IMR-90 (cell line): ENCODE measurements around the gene STARD13. TPM values are rescaled to one million over a fixed set of nuclear protein-coding genes. Genes with fewer than 3 reads are reported as not detected.
A peak's percentile ranks its signal among the peaks of the same experiment; 100 is the strongest.

Experiments
- ATAC-seq: fragments of 200-7000 bp; cut with Tn5 transposase; 2 replicates; pipeline ENCODE4 v1.9.1; 2020; ENCODE audit warnings: low read depth, mild to moderate bottlenecking, moderate library complexity
- BruUV-seq: library from RNA; stranded (reverse); fragments of 400-500 nt; replicated peaks from 2 replicates; lab custom pipeline; 2021; lab: Mats Ljungman, UMichigan
- CTCF ChIA-PET: fragments of 300-600 bp; formaldehyde crosslinking; extraction: SDS; loops from one replicate; lab custom pipeline; 2021; ENCODE audit warnings: antibody characterized with exemption; lab: Yijun Ruan, JAX
- POLR2A ChIA-PET: fragments of 300-600 bp; sonication (Branson Sonifier 250); formaldehyde crosslinking; loops from one replicate; lab custom pipeline; 2022; ENCODE audit warnings: antibody characterized with exemption; ENCODE audit not compliant: unreplicated experiment; lab: Charles Lee
- DNase-seq: peaks from one replicate; pipeline ENCODE4 v3.0.0; 2013
- H2AFZ ChIP-seq: replicated peaks from 2 replicates; pipeline ENCODE3; 2013; ENCODE audit warnings: low read length, mild to moderate bottlenecking; ENCODE audit not compliant: poor library complexity
- H2AK5ac ChIP-seq: 2 replicates; pipeline ENCODE4 v1.6.1; 2013; ENCODE audit warnings: low read depth, low read length, inconsistent platforms
- H2AK9ac ChIP-seq: replicated peaks from 2 replicates; pipeline ENCODE3; 2013; ENCODE audit warnings: mild to moderate bottlenecking, low read depth, low read length, moderate library complexity; ENCODE audit not compliant: poor library complexity
- H2BK120ac ChIP-seq: 2 replicates; pipeline ENCODE4 v1.6.1; 2013; ENCODE audit warnings: low read depth, low read length, inconsistent platforms
- H2BK15ac ChIP-seq: 3 replicates; pipeline ENCODE4 v1.6.1; 2013; ENCODE audit warnings: low read depth, low read length, inconsistent platforms
- H2BK20ac ChIP-seq: 2 replicates; pipeline ENCODE4 v1.6.1; 2013; ENCODE audit warnings: low read depth, mild to moderate bottlenecking, inconsistent platforms, low read length, moderate library complexity
- H2BK5ac ChIP-seq: 2 replicates; pipeline ENCODE4 v1.6.1; 2013; ENCODE audit warnings: mild to moderate bottlenecking, low read depth, low read length, inconsistent platforms; ENCODE audit not compliant: poor library complexity, severe bottlenecking
- H3K14ac ChIP-seq: replicated peaks from 2 replicates; pipeline ENCODE4 v1.6.1; 2013; ENCODE audit warnings: low read depth, low read length, inconsistent platforms
- H3K18ac ChIP-seq: 2 replicates; pipeline ENCODE4 v1.6.1; 2013; ENCODE audit warnings: low read depth, low read length, control low read depth
- H3K23ac ChIP-seq: 2 replicates; pipeline ENCODE4 v1.6.1; 2013; ENCODE audit warnings: low read depth, low read length, inconsistent platforms
- H3K27ac ChIP-seq: 2 replicates; pipeline ENCODE4 v1.5.1; 2013; ENCODE audit warnings: mild to moderate bottlenecking, control low read depth, low read length; ENCODE audit not compliant: insufficient read depth
- H3K27me3 ChIP-seq: 2 replicates; pipeline ENCODE4 v1.6.1; 2013; ENCODE audit warnings: low read length; ENCODE audit not compliant: control insufficient read depth, insufficient read depth
- H3K36me3 ChIP-seq: 2 replicates; pipeline ENCODE4 v1.6.1; 2013; ENCODE audit warnings: low read length, mixed read lengths; ENCODE audit not compliant: control insufficient read depth, insufficient read depth
- H3K4ac ChIP-seq: 2 replicates; pipeline ENCODE4 v1.6.1; 2013; ENCODE audit warnings: low read depth, low read length, inconsistent platforms
- H3K4me1 ChIP-seq: 2 replicates; pipeline ENCODE4 v1.6.1; 2013; ENCODE audit warnings: low read length, mixed read lengths; ENCODE audit not compliant: control insufficient read depth, insufficient read depth
- H3K4me2 ChIP-seq: 2 replicates; pipeline ENCODE4 v1.6.1; 2013; ENCODE audit warnings: low read depth, mild to moderate bottlenecking, control low read depth, low read length, moderate library complexity
- H3K4me3 ChIP-seq: 2 replicates; pipeline ENCODE4 v1.5.1; 2013; ENCODE audit warnings: low read depth, mild to moderate bottlenecking, control low read depth, low read length, moderate library complexity; ENCODE audit not compliant: insufficient read depth
- H3K56ac ChIP-seq: 2 replicates; pipeline ENCODE4 v1.6.1; 2013; ENCODE audit warnings: low read length, inconsistent platforms; ENCODE audit not compliant: insufficient read depth; ENCODE audit errors: extremely low read depth
- H3K79me1 ChIP-seq, 2 experiments: 2 replicates each; pipeline ENCODE4 v1.6.1; 2013; ENCODE audit warnings: low read length in 2 of 2, inconsistent platforms in 1 of 2, low read depth in 1 of 2
- H3K9ac ChIP-seq: 2 replicates; pipeline ENCODE4 v1.6.1; 2013; ENCODE audit warnings: low read depth, low read length, control low read depth
- H3K9me1 ChIP-seq: 2 replicates; pipeline ENCODE4 v1.6.1; 2013; ENCODE audit warnings: low read length, inconsistent platforms; ENCODE audit not compliant: insufficient read depth
- H3K9me3 ChIP-seq: 2 replicates; pipeline ENCODE4 v1.6.1; 2013; ENCODE audit warnings: low read length; ENCODE audit not compliant: control insufficient read depth, insufficient read depth
- H4K20me1 ChIP-seq: 2 replicates; pipeline ENCODE4 v1.6.1; 2013; ENCODE audit warnings: low read length, inconsistent platforms; ENCODE audit not compliant: insufficient read depth
- H4K5ac ChIP-seq: 2 replicates; pipeline ENCODE4 v1.6.1; 2013; ENCODE audit warnings: mild to moderate bottlenecking, low read depth, low read length, control low read depth
- H4K8ac ChIP-seq, 2 experiments: 2 replicates each; pipeline ENCODE4 v1.6.1; 2013; ENCODE audit warnings: low read depth in 2 of 2, low read length in 2 of 2, control low read depth in 1 of 2, inconsistent platforms in 1 of 2
- H4K91ac ChIP-seq: 2 replicates; pipeline ENCODE4 v1.6.1; 2013; ENCODE audit warnings: low read depth, low read length, inconsistent platforms; ENCODE audit not compliant: insufficient read depth
- BHLHE40 ChIP-seq: fragments of 150-350 bp; IDR thresholded peaks from 2 replicates; pipeline ENCODE4 v1.6.1; 2016; ENCODE audit warnings: mild to moderate bottlenecking, low read depth, low read length
- CEBPB ChIP-seq: IDR thresholded peaks from 2 replicates; pipeline ENCODE4 v1.6.1; 2012; ENCODE audit warnings: low read depth, low read length, improper control_type of control experiment
- WGBS, 2 experiments: methylation state at CpG; one replicate each; pipeline versions ENCODE4 v1.1.5 to v1.1.7; 2013; ENCODE audit warnings: missing lambda C conversion rate in 2 of 2; ENCODE audit not compliant: insufficient read length in 1 of 2; ENCODE audit errors: extremely low coverage in 2 of 2; 5-methylcytosine and 5-hydroxymethylcytosine counted together
- dilution Hi-C: fragments of 300-500 bp; cut with HindIII; formaldehyde crosslinking; loops from one replicate; pipeline ENCODE4 v1.14.3; 2018; ENCODE audit warnings: low sequenced_read_pairs; ENCODE audit not compliant: unreplicated experiment
- in situ Hi-C: fragments of 300-500 bp; cut with MboI; formaldehyde crosslinking; loops from 3 replicates; pipeline ENCODE4 v1.14.3; 2019; ENCODE audit warnings: low sequenced_read_pairs, inconsistent platforms, mixed read lengths
- intact Hi-C: fragments of 100-400 bp; cut with micrococcal nuclease; formaldehyde crosslinking; loops from 2 replicates; pipeline ENCODE4 v1.10.0; 2022
- polyA plus RNA-seq, 3 experiments: library from polyadenylated mRNA; depleted of rRNA; stranded (reverse); fragments of >200 nt; gene quantifications; 2 replicates each; pipeline ENCODE4 v1.2.3, GENCODE V29; 2012; ENCODE audit warnings: low replicate concordance in 1 of 3
- total RNA-seq: library from RNA; depleted of rRNA; stranded (reverse); fragments of >200 nt; gene quantifications from 2 replicates; pipeline ENCODE4 v1.2.3, GENCODE V29; 2012

Gene STARD13
- total and polyA plus RNA-seq, 2 of the 4 experiments (the other 2 are of a cell fraction), result 23.6 to 46.6 TPM

- ATAC-seq, result no peak
- Histone ChIP-seq H4K20me1 (peaks cover 37% of the 10 kb centered on the region), H2AK9ac (no peak overlapping the region), H3K9ac (no peak overlapping the region), H2AFZ (no peak overlapping the region), H3K27me3 (no peaks in the 10 kb centered on the region), H3K4ac (peak overlapping the region; percentile 6; the same call in 1 of the 2 replicates), H3K79me1 (peaks cover 26 to 90% of the 10 kb centered on the region in 2 experiments), H3K14ac (0 out of 2 replicates have a peak overlapping the region, but pooled peaks have one; percentile 1), H2BK120ac (peak overlapping the region; percentile 2; the same call in 1 of the 2 replicates), H3K18ac (peak overlapping the region; percentile 67), H3K9me1 (peaks cover 30% of the 10 kb centered on the region), H2BK15ac (0 out of 3 replicates have a peak overlapping the region, but pooled peaks have one; percentile 5), H3K36me3 (peaks cover 10% of the 10 kb centered on the region), H2BK5ac (peak overlapping the region; percentile 98), H4K8ac (peak overlapping the region; percentile 6 to 43; a peak in 2 of 4 replicates), H4K91ac (peak overlapping the region; percentile 41), H3K9me3 (no peaks in the 10 kb centered on the region), H3K23ac (no peak overlapping the region), H3K4me3 (no peak overlapping the region), H3K27ac (peak overlapping the region; percentile 40), H3K4me1 (peaks cover 48% of the 10 kb centered on the region), H3K4me2 (peak overlapping the region; percentile 31; the same call in 1 of the 2 replicates), H2AK5ac (peak overlapping the region; percentile 27), H3K56ac (no peak overlapping the region), H4K5ac (peak overlapping the region; percentile 31), H2BK20ac (0 out of 2 replicates have a peak overlapping the region, but pooled peaks have one; percentile 0)
- no TSS peak for BruUV-seq
- CTCF ChIA-PET, result interaction anchor here (0.7 kb wide), 1 partner anchor 161 kb away, joined by 13 read pairs; no protein-coding TSS in a partner anchor
- WGBS, 2 experiments, result no CpG with 5 or more reads among the region's 10 CpGs
- TF ChIP-seq BHLHE40 (no peak), CEBPB (peak; percentile 80)
- dilution Hi-C loops (no loop called here), intact Hi-C loops (no loop called here), in situ Hi-C loops (no loop called here)
- peak; percentile 70 for DNase-seq
- POLR2A ChIA-PET, result no interaction called here
Measured at GRCh38 chr13:33260168-33261098, 25.1 kb downstream of the STARD13 start.
